Measurements from ENCODE around the gene SLC6A19.

Gene SLC6A19

GRCh38 chr5:1270933-1271914 is 69.8 kb downstream of the SLC6A19 start:
- no peak for DNase-seq

- no peak for DNase-seq
These were observed 70.8 kb downstream of the SLC6A19 start for GRCh38 chr5:1272201-1272600.

- no peak for DNase-seq
These were observed 72.3 kb downstream of the SLC6A19 start for GRCh38 chr5:1273745-1274144.

- DNase-seq, result no peak
These were observed 73.1 kb downstream of the SLC6A19 start for GRCh38 chr5:1274471-1274870.

Measured in NCI-H774 (cell line).